GM19438 (cell line): ENCODE results near the gene SATL1.
"Not testable (repeated sequence)": the region's sequence is repeated elsewhere in the genome, so short reads cannot be mapped to it uniquely, and the experiment has no call there.

Source experiments
- ATAC-seq: cut with Tn5 transposase; IDR thresholded peaks from one replicate; pipeline ENCODE4 v1.9.1; 2021; ENCODE audit warnings: low read depth; ENCODE audit not compliant: unreplicated experiment

The SATL1 gene

GRCh38 chrX:85243761-85244449 is at the start of gene SATL1, which contains the start of gene ZNF711:
SATL1 (minus strand) TSS chrX:85243779; CDS start chrX:85108968, 134,811 bp downstream.
ZNF711 (plus strand) TSS chrX:85243991; CDS start chrX:85247573, 3,582 bp downstream.
- peak; percentile 56 for ATAC-seq

GRCh38 chrX:85288992-85289723 is 45.6 kb upstream of the SATL1 start:
- no peak for ATAC-seq

GRCh38 chrX:85285286-85285685 is 41.7 kb upstream of the SATL1 start:
- ATAC-seq: not testable (repeated sequence)

- peak; percentile 50 for ATAC-seq
Observed at GRCh38 chrX:85244450-85245211, 1.1 kb upstream of the SATL1 start.

- ATAC-seq: no peak
Observed at GRCh38 chrX:85243155-85243554, 424 bp downstream of the SATL1 start.

- no peak for ATAC-seq
Observed at GRCh38 chrX:85223359-85223758, 20.2 kb downstream of the SATL1 start.

GRCh38 chrX:85221361-85221760 is 22.2 kb downstream of the SATL1 start:
- ATAC-seq: no peak

- ATAC-seq: no peak
Observed at GRCh38 chrX:85215946-85216345, 27.6 kb downstream of the SATL1 start.

GRCh38 chrX:85213792-85214530 is 29.6 kb downstream of the SATL1 start:
- no peak for ATAC-seq

GRCh38 chrX:85203461-85203970 is 40.1 kb downstream of the SATL1 start:
- no peak for ATAC-seq

- no peak for ATAC-seq
Observed at GRCh38 chrX:85196319-85196718, 47.3 kb downstream of the SATL1 start.

- no peak for ATAC-seq
Observed at GRCh38 chrX:85159644-85160043, 83.9 kb downstream of the SATL1 start.

GRCh38 chrX:85140964-85141363 is 102.6 kb downstream of the SATL1 start:
- no peak for ATAC-seq

GRCh38 chrX:85139422-85139821 is 104.2 kb downstream of the SATL1 start:
- ATAC-seq: no peak

GRCh38 chrX:85136409-85136808 is 107.2 kb downstream of the SATL1 start:
- ATAC-seq: no peak

GRCh38 chrX:85115252-85115651 is 128.3 kb downstream of the SATL1 start:
- no peak for ATAC-seq

- no peak for ATAC-seq
Observed at GRCh38 chrX:85114776-85115175, 128.8 kb downstream of the SATL1 start.

GRCh38 chrX:85114171-85114570 is 129.4 kb downstream of the SATL1 start:
- ATAC-seq: no peak

GRCh38 chrX:85113746-85114145 is 129.8 kb downstream of the SATL1 start:
- no peak for ATAC-seq

- no peak for ATAC-seq
Observed at GRCh38 chrX:85112293-85112692, 131.3 kb downstream of the SATL1 start.
